ENCODE measurements around the gene ROCK2. TPM values are rescaled to one million over a fixed set of nuclear protein-coding genes. Genes with fewer than 3 reads are reported as not detected.

The ROCK2 gene
- total and polyA plus RNA-seq, 2 of the 8 experiments (the other 6 are each of a cell fraction or from before 2014, with no cell fraction given) = 2.7 to 29.0 TPM

GRCh38 chr2:11159574-11160170, 184.8 kb downstream of the ROCK2 start:
- TF ChIP-seq CTCF (IDR thresholded peaks at IDR 0.05; ENCODE audit: control extremely low read depth in 1 of 3, insufficient read depth in 1 of 3, low read depth in 1 of 3, low read length in 3 of 3) = no peak
- Histone ChIP-seq H4K91ac (replicated peaks; ENCODE audit: insufficient read length, low read length) (no peak overlapping the region), H3K4me1 (replicated peaks in 1 of 4; ENCODE audit: control insufficient read depth in 3 of 4, insufficient read depth in 4 of 4, low read length in 3 of 4) (peaks cover 0 to 2% (median 0%) of the 10 kb centered on the region in 4 experiments; a peak in 2 of 7 replicates), H3K27me3 (replicated peaks in 1 of 4; ENCODE audit: control insufficient read depth in 3 of 4, extremely low read depth in 1 of 4, insufficient read depth in 3 of 4, low read length in 3 of 4) (peaks cover 0 to 8% (median 3%) of the 10 kb centered on the region in 4 experiments; a peak in 3 of 7 replicates), H3K23ac (ENCODE audit: insufficient read length) (no peak overlapping the region), H3K4me3 (ENCODE audit: extremely low read depth in 1 of 4, insufficient read depth in 2 of 4, low read depth in 3 of 4, low read length in 4 of 4) (no peak overlapping the region), H2BK15ac (ENCODE audit: low read length) (no peak overlapping the region), H3K4ac (replicated peaks; ENCODE audit: insufficient read length, low read depth, low read length) (no peak overlapping the region), H2AFZ (ENCODE audit: low read length) (no peak overlapping the region), H2BK20ac (ENCODE audit: low read length) (no peak overlapping the region), H2BK120ac (replicated peaks; ENCODE audit: low read depth, low read length) (no peak overlapping the region), H3K79me1 (ENCODE audit: low read depth, low read length) (no peaks in the 10 kb centered on the region), H3K18ac (ENCODE audit: extremely low read depth, low read length) (no peak overlapping the region), H2AK5ac (ENCODE audit: low read depth, low read length) (no peak overlapping the region), H3K36me3 (ENCODE audit: control insufficient read depth in 2 of 4, insufficient read depth in 4 of 4, low read length in 3 of 4) (no peaks in the 10 kb centered on the region), H4K8ac (ENCODE audit: extremely low read depth, insufficient read depth, low read length) (no peak overlapping the region), H2BK12ac (ENCODE audit: low read depth, low read length) (no peak overlapping the region), H4K20me1 (replicated peaks in 1 of 2; ENCODE audit: control insufficient read depth in 1 of 2, insufficient read depth in 2 of 2, low read length in 2 of 2) (no peaks in the 10 kb centered on the region), H3K56ac (replicated peaks; ENCODE audit: insufficient read length, low read depth, low read length) (no peak overlapping the region), H3K27ac (ENCODE audit: low read depth, low read length) (no peak overlapping the region), H3K9me3 (ENCODE audit: insufficient read depth in 2 of 2, low read depth in 1 of 2, low read length in 1 of 2) (no peaks in the 10 kb centered on the region), H3K23me2 (ENCODE audit: low read depth, low read length) (no peaks in the 10 kb centered on the region; the same call in 1 of the 2 replicates), H3K4me2 (ENCODE audit: insufficient read depth in 1 of 2, low read depth in 2 of 2, low read length in 2 of 2) (no peak overlapping the region), H3K14ac (ENCODE audit: insufficient read length) (no peak overlapping the region), H3K79me2 (ENCODE audit: control insufficient read depth in 1 of 2, insufficient read depth in 2 of 2, low read length in 2 of 2) (no peaks in the 10 kb centered on the region), H4K5ac (ENCODE audit: insufficient read length, low read depth, low read length) (no peak overlapping the region), H3K9ac (replicated peaks in 1 of 4; ENCODE audit: extremely low read depth in 1 of 4, low read depth in 3 of 4, low read length in 3 of 4) (no peak overlapping the region), H2BK5ac (ENCODE audit: low read depth, low read length) (no peak overlapping the region)
- 95% methylated on average over 13 of the region's 14 CpGs; no CpG with 5 or more reads in 1 of the 2 experiments for WGBS, 2 experiments (ENCODE audit: extremely low coverage in 1 of 2, insufficient coverage in 1 of 2, insufficient read length in 1 of 2, insufficient replicate concordance in 2 of 2, low coverage in 1 of 2, low lambda C conversion rate in 2 of 2, missing lambda C conversion rate in 1 of 2)
- no peak for DNase-seq (ENCODE audit: low read depth in 1 of 2, low spot score in 2 of 2)
- ChIA-PET CTCF (ENCODE audit: partially characterized antibody) (interaction anchor here (1.1 to 11.4 kb wide), 2 partner anchors 24 to 28 kb away, joined by 3 to 111 read pairs; a partner anchor contains a TSS), POLR2A (ENCODE audit: partially characterized antibody) (no interaction called here)
- FAIRE-seq = no peak

All from H1 (cell line).